GM19193 (cell line): ENCODE measurements around the gene COL19A1.

Experiments used
- POLR2A ChIP-seq: IDR thresholded peaks from 4 replicates; pipeline ENCODE4 v1.6.1; 2011; ENCODE audit not compliant: insufficient read depth, insufficient read length; ENCODE audit errors: extremely low read depth

Gene COL19A1

DNA sequence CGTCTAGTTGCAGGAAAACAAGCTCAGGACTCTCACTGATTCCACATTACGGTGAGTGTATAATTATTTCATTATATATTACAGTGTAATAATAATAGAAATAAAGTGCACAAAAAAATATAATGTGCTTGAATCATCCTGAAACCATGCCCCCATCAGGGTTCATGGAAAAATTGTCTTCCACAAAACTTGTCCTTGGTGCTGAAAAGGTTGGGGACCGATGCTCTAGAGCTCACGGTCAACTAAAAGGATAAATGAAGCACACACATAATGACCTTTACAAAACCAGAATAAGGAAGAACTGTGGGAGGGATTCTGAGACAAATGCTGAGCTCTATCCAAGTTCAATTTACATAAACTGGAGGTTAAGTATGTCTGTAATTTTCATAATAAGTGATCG, 194.3 kb downstream of the COL19A1 start:
- TF ChIP-seq POLR2A = no peak

DNA sequence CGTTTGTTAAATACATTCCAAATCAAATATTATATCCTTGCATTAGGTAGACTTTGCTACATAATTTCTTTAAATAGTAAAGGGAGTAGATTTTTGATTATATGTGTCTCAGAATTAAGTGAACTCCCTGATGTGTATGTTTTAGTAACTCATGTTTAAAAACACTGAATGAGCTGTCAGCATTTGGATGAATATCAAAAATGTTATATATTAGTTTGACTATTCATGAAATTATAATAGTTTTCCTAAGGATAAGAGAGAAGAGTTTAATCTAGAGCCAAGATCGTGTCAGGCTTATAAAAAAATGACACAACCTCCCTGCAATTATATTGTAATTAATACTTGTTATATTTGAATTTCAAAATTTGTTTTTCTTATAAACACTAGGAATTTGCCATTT, 195.2 kb downstream of the COL19A1 start:
- no peak for TF ChIP-seq POLR2A

DNA sequence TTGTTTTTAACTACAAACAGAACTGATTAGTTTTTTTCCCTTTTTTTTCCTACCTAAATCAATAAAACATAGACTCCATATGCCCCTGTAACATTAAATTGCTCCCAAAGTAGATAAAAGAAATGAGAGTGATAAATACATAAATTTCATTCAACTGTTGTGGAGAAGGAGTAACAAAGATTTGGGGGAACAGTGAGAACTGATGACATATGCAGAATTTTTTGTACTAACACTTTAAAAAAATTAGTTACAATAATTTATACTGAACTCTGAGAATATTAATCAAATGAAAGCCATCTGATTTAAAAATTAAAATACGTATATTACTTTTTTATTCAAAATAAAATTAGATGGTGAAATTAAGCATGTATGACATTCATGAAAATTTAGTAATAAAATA, 195.7 kb downstream of the COL19A1 start:
- TF ChIP-seq POLR2A = no peak

DNA sequence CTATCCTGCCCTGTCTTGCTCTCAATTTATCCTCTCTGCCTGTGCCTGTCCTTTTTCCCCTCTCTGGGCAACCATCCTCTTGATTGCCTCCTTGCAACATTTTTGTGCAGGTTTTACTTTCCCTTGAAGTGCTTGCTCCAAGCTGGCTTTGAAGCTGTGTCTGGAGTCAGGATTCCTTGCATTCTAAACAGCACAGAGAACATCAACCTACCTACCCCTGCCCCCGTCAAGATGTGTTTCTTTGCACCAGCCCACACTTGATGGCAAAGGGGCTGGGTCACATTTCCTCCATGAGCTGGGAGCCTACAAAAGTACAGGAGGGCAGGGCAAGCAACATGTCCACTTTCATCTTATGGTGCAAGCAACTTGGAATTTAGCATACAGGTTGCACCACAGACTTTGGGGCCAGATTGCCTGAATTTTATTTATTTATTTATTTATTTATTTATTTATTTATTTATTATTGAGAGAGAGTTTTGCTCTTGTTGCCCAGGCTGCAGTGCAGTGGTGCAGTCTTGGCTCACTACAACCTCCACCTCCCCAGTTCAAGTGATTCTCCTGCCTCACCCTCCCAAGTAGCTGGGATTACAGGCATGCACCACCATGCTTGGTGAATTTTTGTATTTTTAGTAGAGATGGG, 206.3 kb downstream of the COL19A1 start:
- no peak for TF ChIP-seq POLR2A

DNA sequence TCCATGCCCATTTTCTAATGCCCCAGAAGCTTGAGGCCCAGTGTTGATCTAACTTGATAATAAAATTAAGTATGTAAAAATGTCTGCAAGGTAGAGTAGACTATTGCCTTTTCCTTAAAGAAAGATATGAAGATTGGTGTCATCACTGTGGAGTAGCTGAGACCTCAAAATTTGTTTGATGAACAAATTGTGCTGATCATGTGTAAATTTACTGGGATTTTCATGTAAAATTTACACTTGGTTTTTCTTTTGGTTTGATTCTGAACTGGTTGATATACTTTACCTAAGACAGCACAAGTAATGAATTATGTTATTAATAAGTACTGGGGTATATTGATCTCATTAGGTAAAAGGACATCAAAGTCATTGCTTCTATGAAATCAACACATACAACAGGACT, 207.3 kb downstream of the COL19A1 start:
- TF ChIP-seq POLR2A = no peak

DNA sequence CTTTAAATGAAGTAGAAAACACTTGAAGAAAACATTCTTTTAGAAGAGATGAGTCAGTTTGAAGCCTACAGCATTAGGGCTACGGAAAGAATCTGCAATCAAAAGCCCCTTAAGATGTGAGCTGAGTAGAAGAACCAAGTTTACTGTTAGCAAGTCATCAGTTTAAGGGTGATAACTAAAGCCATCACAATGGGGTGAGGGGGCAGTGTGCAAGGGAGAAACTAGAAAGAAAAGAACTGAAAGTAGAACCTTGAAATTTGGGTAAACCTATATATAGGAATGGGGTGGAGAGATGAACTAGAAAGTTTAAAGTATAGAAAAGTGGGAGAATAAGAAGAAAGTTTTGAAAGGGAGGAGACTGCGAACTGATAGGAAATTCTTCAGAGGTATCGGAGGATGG, 212.9 kb downstream of the COL19A1 start:
- no peak for TF ChIP-seq POLR2A

DNA sequence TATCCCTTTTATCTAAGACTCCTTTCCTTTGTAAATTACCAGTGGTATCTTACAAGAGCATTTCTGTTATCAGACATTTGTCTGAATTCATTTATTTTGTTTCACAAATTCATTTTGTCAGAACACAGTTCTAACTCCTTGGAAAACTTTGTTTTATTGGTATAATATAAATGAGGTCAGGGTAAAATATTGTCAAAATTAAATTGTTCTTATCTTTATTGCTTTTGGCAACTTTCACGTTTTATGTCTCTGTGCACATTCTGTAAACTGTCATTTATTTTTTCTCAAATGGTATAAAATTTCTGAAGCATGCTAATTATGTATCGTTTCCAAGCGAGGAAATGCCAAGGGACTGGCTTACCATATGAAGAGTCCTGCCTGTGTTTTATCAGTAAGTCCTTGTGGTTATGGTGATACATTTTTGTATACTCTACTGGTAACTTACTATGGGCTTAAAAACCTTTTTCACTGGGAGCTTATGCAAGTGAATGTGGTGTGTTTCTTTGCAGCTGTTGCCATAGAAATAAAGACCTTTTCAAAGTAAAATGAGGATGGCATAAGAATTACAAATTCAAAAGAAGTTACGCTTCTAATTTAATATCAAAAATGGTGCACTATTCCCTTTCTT, 214.2 kb downstream of the COL19A1 start:
- no peak for TF ChIP-seq POLR2A

DNA sequence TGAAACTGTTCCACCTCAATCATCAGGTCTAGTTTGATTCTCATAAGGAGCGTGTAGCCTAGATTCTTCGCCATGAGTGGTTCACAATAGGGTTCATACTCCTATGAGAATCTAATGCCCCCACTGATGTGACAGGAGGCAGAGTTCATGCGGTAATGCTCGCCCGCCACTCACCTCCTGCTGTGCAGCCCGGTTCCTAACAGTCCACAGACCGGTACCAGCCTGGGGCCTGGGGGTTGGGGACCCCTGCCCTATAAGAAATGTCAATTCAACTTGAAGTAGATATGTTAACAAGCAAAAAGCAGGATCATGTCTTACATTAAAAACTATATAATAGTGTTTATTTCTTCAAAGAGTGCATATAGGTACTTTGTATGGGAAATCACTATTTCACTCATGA, 216.5 kb downstream of the COL19A1 start:
- no peak for TF ChIP-seq POLR2A

DNA sequence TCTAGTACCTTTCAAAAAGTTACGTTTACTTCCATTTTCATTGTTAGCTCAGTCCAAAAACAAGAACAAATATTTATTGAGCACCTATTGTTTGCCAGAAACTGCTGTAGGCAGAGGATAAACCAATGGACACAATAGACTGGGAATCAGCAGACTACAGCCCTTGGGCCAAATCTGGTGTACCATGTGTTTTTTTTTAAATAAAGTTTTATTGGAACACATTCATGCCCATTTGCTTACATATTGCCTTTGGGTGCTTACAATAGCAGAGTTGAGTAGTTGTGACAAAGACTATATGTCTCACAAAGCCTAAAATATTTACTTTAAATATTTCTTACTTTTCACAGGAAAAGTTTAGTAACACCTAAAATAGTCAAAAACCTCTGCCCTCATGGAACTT, 220.4 kb downstream of the COL19A1 start:
- TF ChIP-seq POLR2A = no peak

DNA sequence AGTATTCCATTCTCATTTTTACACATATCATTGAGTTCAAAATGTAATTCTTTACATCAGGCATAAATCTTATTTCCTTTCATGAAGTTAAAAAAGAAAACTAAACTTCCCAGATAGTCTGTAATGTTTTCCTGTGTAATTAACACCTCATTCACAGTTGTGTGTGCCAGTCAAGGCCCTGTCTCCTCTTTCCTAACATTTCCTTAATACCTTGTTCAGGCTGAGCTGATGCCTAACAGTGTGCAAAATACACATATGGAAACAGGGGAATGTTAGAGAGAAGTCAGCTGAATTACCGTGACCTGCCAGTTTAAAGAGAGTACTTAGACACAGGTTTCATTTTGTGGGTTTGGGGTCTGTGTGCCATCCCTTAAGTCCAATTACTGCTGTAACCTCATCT, 227.8 kb downstream of the COL19A1 start:
- no peak for TF ChIP-seq POLR2A

DNA sequence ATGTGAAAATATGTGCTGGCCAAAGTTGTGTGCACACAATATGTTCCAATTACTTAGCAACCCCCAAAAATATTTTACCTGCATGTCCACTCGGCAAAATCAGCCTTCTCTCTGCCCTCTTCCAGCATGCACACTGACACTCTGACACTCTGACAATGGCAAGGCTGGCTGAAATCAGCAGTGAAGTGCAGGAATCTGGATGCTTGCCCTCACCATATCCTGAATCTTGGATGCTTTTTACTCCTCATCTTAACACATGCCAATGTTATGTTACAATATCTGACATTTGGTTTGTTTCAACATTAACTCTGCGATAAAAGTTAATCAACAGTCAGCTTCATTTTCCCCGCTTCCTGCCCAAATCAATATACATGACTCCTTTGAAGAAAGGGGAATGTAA, 233.4 kb downstream of the COL19A1 start:
- TF ChIP-seq POLR2A = no peak

DNA sequence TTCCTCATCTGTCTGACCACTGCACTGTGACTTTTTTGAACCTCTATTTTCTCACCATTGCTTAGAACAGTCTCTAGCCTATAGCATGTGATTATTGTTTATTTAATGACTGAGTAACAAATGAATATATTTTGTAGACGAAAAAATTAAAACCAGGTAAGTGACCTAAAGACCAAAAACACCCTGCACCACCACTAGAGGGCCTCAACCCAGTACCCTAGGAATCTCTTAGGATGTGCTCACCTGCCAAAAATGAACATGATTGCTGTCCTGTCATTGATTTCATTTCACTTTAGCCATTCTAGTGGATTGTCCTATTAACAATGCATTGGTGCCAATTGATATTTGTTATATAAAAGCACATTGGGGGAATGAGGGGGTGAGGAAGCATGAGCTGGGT, 237.4 kb downstream of the COL19A1 start:
- no peak for TF ChIP-seq POLR2A

DNA sequence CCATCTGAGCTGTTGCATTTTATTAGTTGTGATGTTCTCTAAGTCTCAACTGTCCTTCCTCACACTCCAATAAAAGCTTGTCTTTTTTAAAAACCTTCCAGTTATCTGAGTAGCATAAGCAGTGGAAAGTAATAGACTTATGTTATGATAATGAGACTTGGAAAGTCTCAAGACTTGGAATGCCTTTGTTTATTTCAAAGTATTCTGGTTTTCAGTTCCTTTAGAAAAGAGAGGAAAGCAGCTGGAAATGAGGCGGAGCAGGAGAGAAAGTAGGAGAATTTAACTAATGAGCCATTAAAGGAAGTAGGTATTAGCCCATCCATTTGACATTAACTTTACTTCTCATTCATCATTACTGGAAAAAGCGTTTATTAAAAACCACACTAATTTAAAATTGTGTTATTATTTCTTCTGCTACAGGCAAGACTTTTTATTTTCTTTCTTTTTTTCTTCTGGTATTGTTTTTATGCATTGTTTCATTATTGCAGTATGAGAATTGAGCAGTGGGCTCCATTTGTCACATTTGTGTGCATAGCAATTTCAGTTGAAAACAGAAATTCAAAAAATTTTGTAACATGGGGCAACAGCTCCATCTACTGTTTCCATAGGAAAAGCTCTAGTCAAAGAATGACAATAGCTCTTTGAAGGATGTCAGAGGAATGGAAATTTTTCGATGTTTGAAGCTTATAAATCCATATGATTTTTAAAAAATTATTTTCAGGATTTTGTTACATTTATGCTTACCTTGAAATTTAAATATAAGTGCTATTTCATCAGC, 241.7 kb downstream of the COL19A1 start:
- TF ChIP-seq POLR2A = no peak

DNA sequence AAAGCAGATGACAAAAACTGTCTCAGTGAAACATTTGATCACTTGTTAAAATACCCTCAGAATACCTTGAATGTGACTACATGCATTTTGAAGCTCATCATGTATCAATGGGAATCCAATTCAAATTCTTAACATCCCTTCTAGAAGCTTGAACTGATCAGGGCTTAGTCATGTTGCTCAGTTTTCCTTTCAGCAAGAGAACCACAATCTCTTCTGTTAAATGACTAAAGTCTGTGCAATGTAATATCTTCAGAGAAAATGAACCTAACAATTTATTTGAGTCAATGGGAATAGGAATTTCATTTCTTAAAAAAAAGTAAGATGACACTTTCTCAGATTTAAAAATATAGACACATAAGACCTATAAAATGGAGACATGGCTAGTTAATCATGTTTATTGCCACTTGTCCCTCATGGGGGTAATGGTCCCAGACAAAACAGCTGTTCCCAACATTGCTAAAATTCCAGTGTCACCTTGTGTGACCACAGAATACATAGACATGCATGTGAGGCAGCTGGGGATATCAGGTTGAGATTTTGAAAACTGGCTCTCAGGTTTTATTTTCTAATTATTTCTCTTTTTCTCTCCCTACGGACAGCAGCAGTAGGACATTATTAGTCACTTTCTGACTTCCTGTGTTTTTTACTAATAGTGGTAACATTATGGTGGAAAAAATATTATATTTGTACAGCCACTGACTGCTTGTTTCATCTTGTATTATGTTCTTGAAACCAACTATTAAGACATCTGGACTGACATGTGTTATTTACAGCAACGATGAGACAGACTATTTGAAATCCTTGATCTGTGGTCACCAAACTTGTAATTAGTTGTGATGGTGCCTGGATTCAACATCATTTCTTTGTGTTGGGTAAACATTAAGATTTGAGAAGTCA, 244.0 kb downstream of the COL19A1 start:
- no peak for TF ChIP-seq POLR2A

DNA sequence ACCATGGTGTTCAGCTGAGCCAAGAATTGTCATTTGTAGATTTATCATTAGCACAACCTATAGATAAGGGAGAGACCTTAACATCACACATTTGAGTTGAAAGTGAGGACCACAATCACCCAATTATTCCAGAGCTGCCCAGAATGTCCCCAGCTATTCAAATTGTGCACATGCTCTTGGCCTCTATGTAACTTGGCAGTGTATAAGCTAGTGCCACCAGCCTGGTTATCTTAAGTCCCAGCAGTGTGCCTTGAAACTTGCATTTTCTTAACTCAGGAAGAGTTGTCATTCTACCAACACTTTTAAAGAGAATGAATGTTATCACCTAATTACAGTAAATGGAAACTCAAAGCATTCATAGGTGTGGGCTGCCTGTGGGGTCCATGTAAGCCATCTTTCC, 245.4 kb downstream of the COL19A1 start:
- no peak for TF ChIP-seq POLR2A
